ENCODE measurements around the gene ZNF85. TPM values are rescaled to one million over a fixed set of nuclear protein-coding genes. Genes with fewer than 3 reads are reported as not detected.
"Not testable (repeated sequence)": the region's sequence is repeated elsewhere in the genome, so short reads cannot be mapped to it uniquely, and the experiment has no call there.

ZNF85 gene
- total RNA-seq, 1 donor = 9.8 TPM

GRCh38 chr19:20926796-20927195, 3.7 kb downstream of the ZNF85 start:
- Histone ChIP-seq H3K27ac (ENCODE audit: low read depth, low read length) (peak overlapping the region; percentile 96), H3K4me1 (ENCODE audit: insufficient read depth, low read length) (peaks cover 28% of the 10 kb centered on the region), H3K79me2 (ENCODE audit: insufficient read depth, low read length) (peaks cover 48% of the 10 kb centered on the region), H3K4me3 (ENCODE audit: insufficient read depth, low read length) (no peak overlapping the region), H3K9me3 (ENCODE audit: low read depth, low read length) (no peaks in the 10 kb centered on the region), H2AFZ (ENCODE audit: low read length) (peak overlapping the region; percentile 68), H3K27me3 (ENCODE audit: insufficient read depth, low read length) (no peaks in the 10 kb centered on the region), H4K20me1 (ENCODE audit: insufficient read depth, low read length) (no peaks in the 10 kb centered on the region), H3K36me3 (ENCODE audit: insufficient read depth, low read length) (peaks cover under 1% of the 10 kb centered on the region), H3K4me2 (ENCODE audit: insufficient read depth, low read length) (no peak overlapping the region)
- DNase-seq (ENCODE audit: insufficient read length, low spot score, missing footprints) = no peak
- TF ChIP-seq CTCF (IDR thresholded peaks at IDR 0.05; ENCODE audit: extremely low read depth, low read depth, low read length) = no peak

GRCh38 chr19:20928371-20928770, 5.3 kb downstream of the ZNF85 start:
- Histone ChIP-seq H3K79me2 (ENCODE audit: insufficient read depth, low read length) (peaks cover 56% of the 10 kb centered on the region), H3K27ac (ENCODE audit: low read depth, low read length) (peak overlapping the region; percentile 96)

GRCh38 chr19:20936322-20936947, 13.4 kb downstream of the ZNF85 start:
- H3K4me1 ChIP-seq (ENCODE audit: insufficient read depth, low read length); H3K4me2 ChIP-seq (ENCODE audit: insufficient read depth, low read length); H3K27ac ChIP-seq (ENCODE audit: low read depth, low read length); H4K20me1 ChIP-seq (ENCODE audit: insufficient read depth, low read length); H3K4me3 ChIP-seq (ENCODE audit: insufficient read depth, low read length); H2AFZ ChIP-seq (ENCODE audit: low read length); H3K9me3 ChIP-seq (ENCODE audit: low read depth, low read length); DNase-seq (ENCODE audit: insufficient read length, low spot score, missing footprints); H3K27me3 ChIP-seq (ENCODE audit: insufficient read depth, low read length): not testable (repeated sequence)
- peaks cover 18% of the 10 kb centered on the region for H3K36me3 ChIP-seq (ENCODE audit: insufficient read depth, low read length)
- peaks cover 17% of the 10 kb centered on the region for H3K79me2 ChIP-seq (ENCODE audit: insufficient read depth, low read length)

More at GRCh38 chr19:20928371-20928770, 5.3 kb downstream of the ZNF85 start:
- Histone ChIP-seq H3K4me3 (ENCODE audit: insufficient read depth, low read length) (no peak overlapping the region), H3K27me3 (ENCODE audit: insufficient read depth, low read length) (no peaks in the 10 kb centered on the region), H3K9me3 (ENCODE audit: low read depth, low read length) (no peaks in the 10 kb centered on the region), H2AFZ (ENCODE audit: low read length) (peak overlapping the region; percentile 77), H3K36me3 (ENCODE audit: insufficient read depth, low read length) (peaks cover 3% of the 10 kb centered on the region), H3K4me1 (ENCODE audit: insufficient read depth, low read length) (peaks cover 28% of the 10 kb centered on the region), H3K4me2 (ENCODE audit: insufficient read depth, low read length) (peak overlapping the region; percentile 51), H4K20me1 (ENCODE audit: insufficient read depth, low read length) (no peaks in the 10 kb centered on the region)
- no peak for TF ChIP-seq CTCF (IDR thresholded peaks at IDR 0.05; ENCODE audit: extremely low read depth, low read depth, low read length)
- DNase-seq (ENCODE audit: insufficient read length, low spot score, missing footprints) = peak; percentile 76

- not testable (repeated sequence) for DNase-seq (ENCODE audit: insufficient read length, low spot score, missing footprints); H3K79me2 ChIP-seq (ENCODE audit: insufficient read depth, low read length)
These were observed 29.6 kb downstream of the ZNF85 start for GRCh38 chr19:20952561-20953095.

GRCh38 chr19:20964798-20965197, 41.7 kb downstream of the ZNF85 start:
- no peak for DNase-seq (ENCODE audit: insufficient read length, low spot score, missing footprints)
- H3K4me3 ChIP-seq (ENCODE audit: insufficient read depth, low read length) = no peak overlapping the region
- no peak overlapping the region for H3K27ac ChIP-seq (ENCODE audit: low read depth, low read length)
- no peak overlapping the region for H2AFZ ChIP-seq (ENCODE audit: low read length)
- no peak for TF ChIP-seq CTCF (IDR thresholded peaks at IDR 0.05; ENCODE audit: extremely low read depth, low read depth, low read length)
- no peaks in the 10 kb centered on the region for H4K20me1 ChIP-seq (ENCODE audit: insufficient read depth, low read length)
- H3K9me3 ChIP-seq (ENCODE audit: low read depth, low read length) = no peaks in the 10 kb centered on the region
- no peak overlapping the region for H3K4me2 ChIP-seq (ENCODE audit: insufficient read depth, low read length)
- no peaks in the 10 kb centered on the region for H3K79me2 ChIP-seq (ENCODE audit: insufficient read depth, low read length)
- H3K4me1 ChIP-seq (ENCODE audit: insufficient read depth, low read length) = no peaks in the 10 kb centered on the region
- no peaks in the 10 kb centered on the region for H3K36me3 ChIP-seq (ENCODE audit: insufficient read depth, low read length)
- H3K27me3 ChIP-seq (ENCODE audit: insufficient read depth, low read length) = no peaks in the 10 kb centered on the region

More at GRCh38 chr19:20952561-20953095, 29.6 kb downstream of the ZNF85 start:
- H3K4me2 ChIP-seq (ENCODE audit: insufficient read depth, low read length); H3K27me3 ChIP-seq (ENCODE audit: insufficient read depth, low read length); H2AFZ ChIP-seq (ENCODE audit: low read length); H3K27ac ChIP-seq (ENCODE audit: low read depth, low read length); H4K20me1 ChIP-seq (ENCODE audit: insufficient read depth, low read length); H3K9me3 ChIP-seq (ENCODE audit: low read depth, low read length); H3K4me1 ChIP-seq (ENCODE audit: insufficient read depth, low read length); H3K36me3 ChIP-seq (ENCODE audit: insufficient read depth, low read length); H3K4me3 ChIP-seq (ENCODE audit: insufficient read depth, low read length): not testable (repeated sequence)
